RPMI7951 (cell line): ENCODE data around the gene ASB9. TPM values are rescaled to one million over a fixed set of nuclear protein-coding genes. Genes with fewer than 3 reads are reported as not detected.
"Not testable (repeated sequence)": the region's sequence is repeated elsewhere in the genome, so short reads cannot be mapped to it uniquely, and the experiment has no call there.

Experiments
- DNase-seq: peaks from one replicate; pipeline ENCODE4 v3.0.0-alpha.2; 2012; ENCODE audit warnings: low read depth
- total RNA-seq: library from RNA; depleted of rRNA; stranded (reverse); fragments of >200 nt; shearing (Covaris generic); gene quantifications from 2 replicates; pipeline ENCODE4 v1.2.3, GENCODE V29; 2014; rRNA removed

Gene ASB9
- 12.3 and 17.5 TPM in 2 replicates for total RNA-seq

- DNase-seq, result peak; percentile 95
Measured at GRCh38 chrX:15269618-15270521, at the start of gene ASB9. ASB9 (minus strand) TSS chrX:15270083; CDS start chrX:15269874, 209 bp downstream.

DNA sequence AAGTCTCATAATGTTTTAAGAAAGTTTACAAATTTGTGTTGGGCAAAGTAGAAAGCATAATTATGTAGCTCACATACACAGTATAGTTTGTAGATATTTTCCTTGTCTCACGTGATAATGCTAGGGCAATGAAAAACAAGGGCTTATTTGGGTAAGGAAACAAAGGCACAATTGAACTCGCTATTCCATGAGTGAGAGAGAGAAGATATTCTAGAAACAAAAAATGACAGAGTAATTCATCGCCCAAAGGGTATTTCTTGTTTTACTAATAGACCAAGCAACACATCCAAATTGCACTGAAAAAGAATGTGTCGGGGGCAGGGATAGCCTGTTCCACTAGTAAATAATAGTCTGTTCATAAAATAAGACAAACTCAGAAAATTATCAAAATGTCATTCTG, 49.2 kb upstream of the ASB9 start:
- no peak for DNase-seq

DNA sequence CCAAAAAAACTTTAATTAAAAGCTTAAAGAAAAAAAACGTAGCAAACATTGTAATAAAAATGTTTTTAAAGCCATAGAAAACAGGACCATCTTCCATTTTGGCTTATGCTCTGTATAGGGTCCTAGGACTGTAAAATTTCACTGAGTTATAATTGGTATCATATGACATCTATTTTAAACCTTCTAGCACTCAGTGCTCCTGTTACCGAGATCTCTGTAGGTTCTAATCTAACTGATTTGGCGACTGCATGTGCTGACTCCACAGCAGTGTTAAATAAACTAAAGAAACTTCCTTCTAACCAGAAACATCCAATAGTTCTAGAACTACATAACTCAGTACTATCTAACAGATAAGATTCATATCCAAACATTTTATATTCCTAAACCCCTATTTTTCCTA, 45.6 kb upstream of the ASB9 start, which contains the start of gene ASB11:
Gene ASB11, minus strand, starts transcription at position 132 of the 400 bp plus-strand sequence. Its CDS starts 35 bp downstream, at position 97.
- no peak for DNase-seq

DNA sequence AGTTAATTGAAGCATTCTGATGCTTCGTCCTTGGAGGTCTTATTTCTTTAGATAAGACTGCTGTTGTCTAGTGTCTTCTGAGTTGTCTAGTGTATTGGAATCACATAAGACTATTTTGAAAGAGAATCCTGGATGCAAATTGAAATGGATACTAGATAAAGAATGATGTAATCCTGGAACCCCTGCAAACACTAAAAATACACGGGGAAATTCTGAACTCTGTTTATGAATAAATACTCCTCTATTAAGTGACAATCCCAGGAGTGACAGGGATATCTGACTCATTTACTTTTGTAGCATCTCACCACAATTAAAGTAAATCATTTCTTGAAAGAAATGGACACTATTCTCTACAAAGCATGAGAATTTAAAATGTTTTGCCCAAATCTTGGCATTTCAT, 44.6 kb upstream of the ASB9 start:
- no peak for DNase-seq

- no peak for DNase-seq
Measured at GRCh38 chrX:15311119-15311518, 41.2 kb upstream of the ASB9 start.

DNA sequence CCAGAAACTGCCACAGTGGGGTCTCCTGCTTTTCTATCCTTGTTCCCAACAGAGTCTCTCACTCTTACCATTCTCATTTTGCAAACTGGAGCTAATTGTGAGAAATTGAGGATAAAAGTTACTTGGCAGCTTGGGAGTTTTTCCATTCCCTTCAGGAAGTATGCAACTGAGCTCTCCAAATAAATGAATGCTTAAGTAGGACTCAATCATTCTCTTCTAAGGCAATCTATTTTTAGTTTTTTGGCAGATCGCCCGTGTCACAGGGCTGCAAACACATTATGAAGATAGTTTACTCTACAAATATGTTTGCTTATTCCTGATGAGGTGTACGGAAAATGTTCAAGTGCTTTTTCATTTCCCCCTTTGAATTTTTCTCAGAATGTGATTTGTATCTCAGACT, 40.2 kb upstream of the ASB9 start:
- peak; percentile 24 for DNase-seq

DNA sequence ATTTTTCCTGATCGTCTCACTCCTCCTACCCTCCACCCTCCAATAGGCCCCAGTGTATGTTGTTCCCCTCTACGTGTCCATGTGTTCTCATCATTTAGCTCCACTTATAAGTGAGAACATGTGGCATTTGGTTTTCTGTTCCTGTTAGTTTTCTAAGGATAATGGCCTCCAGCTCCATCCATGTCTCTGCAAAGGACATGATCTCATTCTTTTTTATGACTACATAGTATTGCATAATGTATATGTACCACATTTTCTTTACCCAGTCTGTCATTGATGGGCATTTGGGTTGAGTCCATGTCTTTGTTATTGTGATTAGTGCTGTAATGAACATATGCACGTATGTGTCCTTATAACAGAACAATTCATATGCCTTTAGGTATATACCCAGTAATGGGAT, 36.0 kb upstream of the ASB9 start:
- not testable (repeated sequence) for DNase-seq

DNA sequence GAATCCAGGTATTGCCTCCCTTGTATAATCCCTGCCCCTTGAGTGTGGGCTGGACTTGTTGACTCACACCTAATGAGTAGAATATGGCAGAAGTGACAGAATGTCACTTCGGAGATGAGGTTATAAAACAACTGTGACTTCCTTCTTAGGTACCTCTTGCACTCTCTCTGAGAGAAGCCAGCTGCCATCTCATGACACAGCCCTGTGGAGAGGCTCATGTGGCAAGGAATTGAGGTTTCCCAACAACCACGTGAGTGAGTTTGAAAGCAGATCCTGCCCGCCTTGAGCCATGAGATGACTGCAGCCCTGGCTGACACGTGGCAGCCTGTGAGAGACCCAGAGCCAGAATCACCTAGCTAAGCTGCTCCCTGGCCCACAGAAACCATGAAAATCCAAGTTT, 32.0 kb upstream of the ASB9 start:
- peak; percentile 62 for DNase-seq

GRCh38 chrX:15299941-15300851, 30.3 kb upstream of the ASB9 start:
- DNase-seq, result peak; percentile 30

- no peak for DNase-seq
Measured at GRCh38 chrX:15298780-15299179, 28.9 kb upstream of the ASB9 start.

- DNase-seq, result no peak
Measured at GRCh38 chrX:15298201-15298600, 28.3 kb upstream of the ASB9 start.

GRCh38 chrX:15293451-15293850, 23.6 kb upstream of the ASB9 start:
- DNase-seq, result peak; percentile 68

DNA sequence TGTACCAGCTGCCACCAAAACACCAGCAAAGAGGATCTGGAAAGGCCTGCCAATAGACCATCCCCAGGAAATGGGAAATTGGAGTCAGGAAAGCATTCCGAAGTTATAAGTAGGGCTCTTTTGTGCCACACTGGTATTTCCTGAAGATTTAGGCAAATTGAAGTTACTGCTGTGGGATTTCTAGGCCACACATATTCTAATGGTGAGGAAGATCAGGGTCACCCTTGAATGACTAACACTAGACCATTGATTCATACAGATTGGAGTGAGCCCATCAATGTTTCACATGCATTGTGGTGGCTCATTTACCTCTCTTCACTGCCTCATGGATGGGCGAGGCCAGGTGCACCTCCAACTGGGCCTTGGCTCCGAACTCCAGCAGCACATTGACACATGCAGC, 23.0 kb upstream of the ASB9 start:
- peak; percentile 34 for DNase-seq

DNA sequence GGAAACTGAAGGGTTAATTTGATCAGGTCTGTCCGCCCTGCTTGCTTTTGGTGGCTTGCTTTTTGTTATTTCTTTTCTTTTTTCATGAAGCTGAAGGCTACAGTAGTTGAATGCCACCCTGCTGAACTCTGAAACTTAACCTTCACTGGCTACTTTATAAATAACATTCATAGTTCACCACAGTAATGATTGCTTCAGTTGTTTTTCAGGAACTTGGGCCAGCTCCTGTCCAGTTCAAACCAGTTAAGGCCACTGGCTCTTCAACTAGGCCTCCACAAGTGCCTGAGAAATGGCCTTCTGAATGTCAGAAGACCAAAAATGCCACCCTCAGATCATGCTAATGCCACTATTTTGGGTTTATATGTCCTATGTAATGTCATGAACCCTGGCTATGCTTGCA, 7.7 kb upstream of the ASB9 start:
- no peak for DNase-seq

DNA sequence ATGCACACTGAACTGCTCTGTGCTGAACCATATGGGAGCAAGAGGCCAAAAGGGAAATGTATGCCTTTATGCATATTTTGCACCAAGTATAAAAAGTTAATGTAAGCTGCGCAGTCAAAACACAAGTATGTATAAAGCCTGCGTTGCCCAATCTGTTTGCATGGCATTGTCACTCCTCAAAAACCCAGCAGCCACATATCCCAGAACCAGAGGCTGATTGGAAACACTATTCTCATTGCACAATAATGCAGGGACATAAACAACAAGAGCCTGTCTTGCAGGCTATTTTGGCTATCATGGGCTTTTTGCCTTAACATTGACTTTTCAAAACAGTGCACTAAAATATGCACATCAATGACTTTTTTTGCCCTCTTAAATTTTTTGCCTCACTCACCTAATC, 5.1 kb upstream of the ASB9 start:
- no peak for DNase-seq

DNA sequence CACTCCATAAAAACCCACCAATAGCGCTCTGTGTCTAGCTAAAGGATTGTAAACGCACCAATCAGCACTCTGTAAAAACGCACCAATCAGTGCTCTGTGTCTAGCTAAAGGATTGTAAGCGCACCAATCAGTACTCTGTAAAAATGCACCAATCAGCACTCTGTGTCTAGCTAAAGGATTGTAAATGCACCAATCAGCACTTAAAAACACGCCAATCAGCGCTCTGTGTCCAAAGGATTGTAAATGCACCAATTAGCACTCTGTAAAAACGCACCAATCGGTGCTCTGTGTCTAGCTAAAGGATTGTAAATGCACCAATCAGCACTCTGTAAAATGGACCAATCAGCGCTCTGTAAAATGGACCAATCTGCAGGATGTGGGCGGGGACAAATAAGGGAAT, 3.4 kb upstream of the ASB9 start:
- DNase-seq, result not testable (repeated sequence)

DNA sequence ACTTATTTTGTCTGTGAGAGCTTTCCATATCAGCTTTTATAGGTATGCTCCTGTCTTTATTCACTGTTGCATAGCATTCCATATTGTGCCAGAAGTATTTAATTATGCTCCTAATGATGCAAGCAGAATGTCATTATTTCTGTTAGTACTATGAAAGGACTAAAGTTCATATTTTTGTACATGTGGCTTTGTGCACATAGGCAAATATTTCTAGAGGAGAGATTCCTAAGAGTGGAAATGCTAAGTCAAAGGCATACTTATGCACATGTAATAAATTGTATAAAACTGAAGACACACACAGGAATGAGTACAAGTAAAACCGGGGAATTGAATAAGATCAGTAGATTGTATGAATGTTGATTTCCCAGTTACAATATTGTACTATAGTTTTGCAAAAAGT, 1.9 kb upstream of the ASB9 start:
- DNase-seq, result no peak

DNA sequence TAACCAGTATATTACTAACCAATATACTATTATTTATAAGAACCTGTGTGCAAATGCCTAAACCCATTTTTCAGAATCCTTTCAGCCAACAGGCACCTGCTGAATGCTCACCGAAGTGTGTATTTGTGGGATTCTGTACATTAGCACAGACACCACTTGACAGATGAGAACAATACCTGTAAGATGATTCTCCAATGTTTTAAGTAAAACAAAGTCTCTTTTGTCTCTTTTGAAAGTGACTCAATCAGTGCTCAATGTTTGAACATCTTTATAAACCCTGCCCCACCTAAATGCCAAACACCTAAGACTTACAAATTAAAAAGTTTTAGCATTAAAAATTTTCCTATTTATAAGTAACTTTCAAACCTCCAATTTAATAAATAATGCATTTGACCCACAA, 763 bp downstream of the ASB9 start:
- no peak for DNase-seq

DNA sequence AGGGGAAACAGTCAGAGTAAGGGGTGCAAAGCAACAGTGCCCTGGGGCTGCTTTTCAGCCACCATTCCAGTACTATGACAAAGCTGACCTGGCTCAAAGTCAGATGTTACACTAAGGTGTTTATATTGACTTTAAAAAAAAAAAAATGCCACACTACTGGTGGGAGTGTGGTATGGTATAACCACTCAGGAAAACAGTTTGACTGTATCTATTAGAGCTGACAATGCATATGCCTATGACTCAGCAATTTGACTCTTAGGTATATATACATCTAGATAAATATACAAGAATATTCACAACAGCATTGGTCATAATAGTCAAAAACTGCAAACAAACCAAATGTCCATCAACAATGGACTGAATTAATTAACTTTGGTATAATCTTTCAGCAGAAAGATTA, 15.0 kb downstream of the ASB9 start:
- no peak for DNase-seq

- no peak for DNase-seq
Measured at GRCh38 chrX:15245896-15246295, 24.0 kb downstream of the ASB9 start.

GRCh38 chrX:15244421-15244820, 25.5 kb downstream of the ASB9 start:
- no peak for DNase-seq

- DNase-seq, result peak; percentile 51
Measured at GRCh38 chrX:15242899-15243555, 26.9 kb downstream of the ASB9 start.
